Osteocyte (in vitro differentiated cells): ENCODE results near the gene GABRE. TPM values are rescaled to one million over a fixed set of nuclear protein-coding genes. Genes with fewer than 3 reads are reported as not detected.
A peak's percentile ranks its signal among the peaks of the same experiment; 100 is the strongest.

Source experiments
- DNase-seq: peaks from one replicate; pipeline ENCODE4 v3.0.0; 2021; ENCODE audit warnings: mixed read lengths; ENCODE audit not compliant: unreplicated experiment; ENCODE audit errors: extremely low spot score
- H3K27ac Mint-ChIP-seq: one replicate; pipeline ENCODE4 v1.8.0; 2021; ENCODE audit warnings: mild to moderate bottlenecking, mixed read lengths; ENCODE audit not compliant: unreplicated experiment
- H3K27me3 Mint-ChIP-seq: one replicate; pipeline ENCODE4 v1.8.0; 2021; ENCODE audit warnings: mixed read lengths; ENCODE audit not compliant: unreplicated experiment
- H3K36me3 Mint-ChIP-seq: one replicate; pipeline ENCODE4 v1.8.0; 2021; ENCODE audit warnings: mixed read lengths; ENCODE audit not compliant: unreplicated experiment
- H3K4me1 Mint-ChIP-seq: one replicate; pipeline ENCODE4 v1.8.0; 2021; ENCODE audit warnings: mixed read lengths; ENCODE audit not compliant: unreplicated experiment
- H3K4me3 Mint-ChIP-seq: one replicate; pipeline ENCODE4 v1.8.0; 2021; ENCODE audit warnings: mild to moderate bottlenecking, moderate library complexity, mixed read lengths; ENCODE audit not compliant: unreplicated experiment
- H3K9me3 Mint-ChIP-seq: one replicate; pipeline ENCODE4 v1.8.0; 2021; ENCODE audit warnings: mixed read lengths; ENCODE audit not compliant: unreplicated experiment
- total RNA-seq: library from RNA; stranded (reverse); gene quantifications from 2 replicates; pipeline ENCODE4 v1.2.1, GENCODE V29; 2021
- TF ChIP-seq, protein P1 (sequence below): fragments of 200-600 bp; sonication (generic); IDR thresholded peaks from 2 replicates; pipeline ENCODE4 v1.5.0; 2021; ENCODE audit warnings: antibody characterized with exemption, mild to moderate bottlenecking, moderate library complexity

GABRE gene
- total RNA-seq, 1 donor from 2014 or later, result 1.4 TPM

- no peak for DNase-seq
- Mint-ChIP-seq H3K27ac (no peak overlapping the region), H3K4me1 (no peaks in the 10 kb centered on the region), H3K27me3 (no peaks in the 10 kb centered on the region), H3K4me3 (no peak overlapping the region), H3K9me3 (peaks cover 29% of the 10 kb centered on the region), H3K36me3 (no peaks in the 10 kb centered on the region)
- TF ChIP-seq, protein P1, sequence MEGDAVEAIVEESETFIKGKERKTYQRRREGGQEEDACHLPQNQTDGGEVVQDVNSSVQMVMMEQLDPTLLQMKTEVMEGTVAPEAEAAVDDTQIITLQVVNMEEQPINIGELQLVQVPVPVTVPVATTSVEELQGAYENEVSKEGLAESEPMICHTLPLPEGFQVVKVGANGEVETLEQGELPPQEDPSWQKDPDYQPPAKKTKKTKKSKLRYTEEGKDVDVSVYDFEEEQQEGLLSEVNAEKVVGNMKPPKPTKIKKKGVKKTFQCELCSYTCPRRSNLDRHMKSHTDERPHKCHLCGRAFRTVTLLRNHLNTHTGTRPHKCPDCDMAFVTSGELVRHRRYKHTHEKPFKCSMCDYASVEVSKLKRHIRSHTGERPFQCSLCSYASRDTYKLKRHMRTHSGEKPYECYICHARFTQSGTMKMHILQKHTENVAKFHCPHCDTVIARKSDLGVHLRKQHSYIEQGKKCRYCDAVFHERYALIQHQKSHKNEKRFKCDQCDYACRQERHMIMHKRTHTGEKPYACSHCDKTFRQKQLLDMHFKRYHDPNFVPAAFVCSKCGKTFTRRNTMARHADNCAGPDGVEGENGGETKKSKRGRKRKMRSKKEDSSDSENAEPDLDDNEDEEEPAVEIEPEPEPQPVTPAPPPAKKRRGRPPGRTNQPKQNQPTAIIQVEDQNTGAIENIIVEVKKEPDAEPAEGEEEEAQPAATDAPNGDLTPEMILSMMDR, result no peak
These were observed 21.9 kb upstream of the GABRE start for GRCh38 chrX:151996347-151996746.

GRCh38 chrX:151994476-151994875 lies 20.0 kb upstream of the GABRE start:
- Mint-ChIP-seq H3K4me3 (no peak overlapping the region), H3K27ac (no peak overlapping the region), H3K36me3 (no peaks in the 10 kb centered on the region), H3K27me3 (no peaks in the 10 kb centered on the region), H3K9me3 (peaks cover 32% of the 10 kb centered on the region), H3K4me1 (no peaks in the 10 kb centered on the region)
- no peak for DNase-seq
- TF ChIP-seq, protein P1, result no peak

DNA sequence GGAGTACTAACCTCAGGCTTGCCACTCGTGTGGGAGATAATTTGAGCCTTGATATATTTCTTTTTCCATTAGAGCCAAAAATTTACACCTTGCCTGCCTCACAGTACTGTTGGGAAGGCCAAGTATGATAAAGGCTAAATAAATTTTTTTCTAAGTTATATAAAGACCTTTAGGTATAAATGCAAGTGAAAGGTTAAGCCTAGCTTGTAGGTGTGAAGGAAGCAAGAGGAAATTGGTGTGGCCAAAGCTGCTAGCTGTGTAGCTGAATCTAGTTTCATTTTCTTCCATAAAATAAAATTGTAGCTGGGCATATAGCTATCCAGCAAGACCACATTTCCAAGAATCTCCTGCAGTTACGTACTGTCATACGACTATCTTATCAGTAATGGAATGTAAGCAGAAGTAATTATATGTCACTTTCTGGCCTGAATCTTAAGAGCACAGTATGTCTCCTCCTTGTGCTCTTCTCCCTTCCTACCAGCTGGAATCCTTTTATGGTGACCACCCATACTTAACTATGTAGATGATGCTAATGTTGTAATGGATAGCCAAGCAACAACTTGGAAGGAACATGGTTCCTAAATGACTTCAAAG lies 14.3 kb upstream of the GABRE start:
- Mint-ChIP-seq H3K4me1 (peaks cover 2% of the 10 kb centered on the region), H3K9me3 (peaks cover 37% of the 10 kb centered on the region), H3K36me3 (no peaks in the 10 kb centered on the region), H3K27me3 (no peaks in the 10 kb centered on the region), H3K4me3 (no peak overlapping the region), H3K27ac (no peak overlapping the region)
- TF ChIP-seq, protein P1, result no peak
- no peak for DNase-seq

DNA sequence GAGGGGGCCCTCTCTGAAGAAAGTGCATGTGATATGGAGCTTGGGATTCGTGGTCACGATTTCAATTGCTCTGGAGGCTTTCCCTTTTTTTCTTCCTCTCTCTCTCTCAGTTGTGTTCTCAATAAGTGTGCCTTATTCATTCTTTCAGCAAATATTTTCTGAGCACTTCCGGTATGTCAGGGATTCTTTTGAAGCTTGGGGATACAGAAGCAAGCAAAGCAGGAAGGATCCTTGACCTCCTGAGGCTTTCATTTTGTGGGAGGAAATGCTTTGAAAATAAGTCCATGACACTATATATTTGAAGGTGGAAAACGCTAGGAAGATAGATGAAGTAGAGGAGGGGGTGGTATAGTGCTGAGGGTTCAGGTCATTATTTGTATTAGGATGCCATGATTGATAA lies 12.6 kb upstream of the GABRE start:
- H3K4me1 Mint-ChIP-seq, result peaks cover 2% of the 10 kb centered on the region
- no peak overlapping the region for H3K27ac Mint-ChIP-seq
- H3K9me3 Mint-ChIP-seq, result peaks cover 29% of the 10 kb centered on the region
- H3K36me3 Mint-ChIP-seq, result no peaks in the 10 kb centered on the region
- TF ChIP-seq, protein P1, result no peak
- no peaks in the 10 kb centered on the region for H3K27me3 Mint-ChIP-seq
- DNase-seq, result no peak
- H3K4me3 Mint-ChIP-seq, result no peak overlapping the region

DNA sequence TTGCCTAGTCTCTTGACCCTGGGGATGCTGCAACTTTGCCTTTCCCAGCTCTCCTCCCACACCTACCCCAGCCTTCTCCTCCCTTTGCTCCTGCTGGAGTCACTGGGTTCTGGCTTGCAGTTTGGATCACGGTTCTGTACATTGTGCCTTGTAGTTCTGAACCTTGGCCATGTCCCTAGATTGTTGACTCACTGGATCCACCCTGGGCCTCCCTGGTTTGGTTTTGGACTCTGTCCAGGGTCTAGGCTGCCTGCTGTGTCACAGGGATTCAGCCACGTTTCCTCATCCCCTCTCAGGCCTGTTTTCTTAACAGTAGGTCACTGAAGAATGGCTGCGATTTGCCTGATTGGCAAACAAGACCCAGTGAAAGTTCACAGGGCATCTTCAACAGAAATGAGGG lies 11.5 kb upstream of the GABRE start:
- H3K36me3 Mint-ChIP-seq, result no peaks in the 10 kb centered on the region
- DNase-seq, result peak; percentile 63
- H3K27ac Mint-ChIP-seq, result no peak overlapping the region

More for the DNA sequence above, 11.5 kb upstream of the GABRE start:
- TF ChIP-seq, protein P1, result no peak
- Mint-ChIP-seq H3K4me3 (no peak overlapping the region), H3K27me3 (no peaks in the 10 kb centered on the region), H3K4me1 (peaks cover 2% of the 10 kb centered on the region), H3K9me3 (peaks cover 29% of the 10 kb centered on the region)
